ENCODE results near the gene LILRA6. TPM values are rescaled to one million over a fixed set of nuclear protein-coding genes. Genes with fewer than 3 reads are reported as not detected.
"Not testable (repeated sequence)": the region's sequence is repeated elsewhere in the genome, so short reads cannot be mapped to it uniquely, and the experiment has no call there.

The LILRA6 gene
- total RNA-seq, 2 experiments from 2014 or later: not detected

DNA sequence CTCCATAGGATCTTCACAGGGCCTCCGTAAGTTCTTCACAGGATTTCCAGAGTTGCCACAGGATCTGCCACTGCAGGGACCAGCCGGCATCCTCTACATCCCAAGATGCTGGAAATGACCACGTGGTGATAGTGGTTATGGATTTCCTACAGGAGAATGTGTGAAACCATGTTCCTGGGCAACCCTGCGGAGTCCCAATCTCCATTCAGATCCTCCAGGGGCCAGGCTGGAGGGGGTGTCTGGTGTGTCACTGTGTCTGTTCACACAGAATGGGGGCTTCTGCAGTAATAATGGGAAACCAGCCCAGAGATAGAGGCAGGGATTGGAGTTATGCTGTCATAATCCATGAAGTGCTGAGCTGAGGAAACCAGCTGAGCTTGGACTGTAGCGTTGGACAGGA lies 8.6 kb downstream of the LILRA6 start:
- Mint-ChIP-seq H3K36me3 (no peaks in the 10 kb centered on the region), H3K27ac (no peak overlapping the region), H3K4me1 (peaks cover 4% of the 10 kb centered on the region), H3K4me3 (no peak overlapping the region), H3K9me3 (ENCODE audit: low read depth) (no peaks in the 10 kb centered on the region), H3K27me3 (peaks cover 63% of the 10 kb centered on the region)
- no peak for ATAC-seq
- CTCF ChIA-PET: interaction anchor here (0.9 to 1.6 kb wide), 5 partner anchors 32 to 75 kb away, joined by 3 to 8 read pairs (median 3); partner anchors contain the start of genes LENG1 and MBOAT7
- no peak for DNase-seq

DNA sequence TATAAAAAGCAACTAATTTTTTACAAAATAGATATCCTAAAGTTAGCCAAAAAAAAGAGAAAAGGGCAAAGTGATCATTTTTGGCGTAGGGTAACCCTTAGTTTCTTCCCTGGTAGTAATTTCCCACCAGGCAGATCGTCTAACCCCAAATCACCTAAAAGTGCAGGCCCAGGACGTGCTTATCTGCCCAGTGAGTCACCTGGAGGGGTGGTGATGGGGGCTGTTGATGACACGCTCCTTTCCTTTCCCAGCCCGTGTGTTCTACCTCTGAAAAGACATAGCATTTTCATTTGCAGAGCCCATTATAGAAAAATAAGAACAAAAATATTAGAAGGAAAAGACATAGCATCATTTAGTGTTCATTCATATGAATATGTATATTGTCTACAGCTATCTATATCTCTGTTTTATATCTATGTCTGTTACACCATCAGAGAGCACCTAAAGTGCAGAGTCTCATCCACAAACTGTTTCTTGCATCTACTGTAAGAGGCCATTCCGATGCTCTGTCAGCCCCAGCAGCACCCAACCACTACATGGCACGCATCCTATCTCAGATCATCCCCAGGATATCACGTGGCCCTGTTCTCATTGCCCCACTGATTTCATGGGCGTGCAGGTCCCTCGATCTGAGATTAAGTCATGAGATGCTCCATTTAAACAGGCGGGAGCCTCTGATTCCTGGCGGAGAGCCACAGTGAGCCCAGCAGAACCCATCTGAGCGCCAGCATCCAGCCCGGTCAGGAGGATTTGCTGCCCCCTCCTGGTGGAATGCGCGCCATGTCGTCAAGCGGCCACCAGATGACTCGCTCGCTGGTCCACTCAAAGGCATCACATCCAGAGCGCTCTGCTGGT lies 11.3 kb downstream of the LILRA6 start:
- H3K4me3 Mint-ChIP-seq: no peak overlapping the region
- peaks cover 58% of the 10 kb centered on the region for H3K27me3 Mint-ChIP-seq
- CTCF ChIA-PET: interaction anchor here (0.6 to 1.5 kb wide), 4 partner anchors 36 to 63 kb away, joined by 3 to 6 read pairs (median 3); no protein-coding TSS in a partner anchor
- H3K9me3 Mint-ChIP-seq (ENCODE audit: low read depth): no peaks in the 10 kb centered on the region
- peak; percentile 87 for DNase-seq
- ATAC-seq: peak; percentile 100
- no peak overlapping the region for H3K27ac Mint-ChIP-seq
- peaks cover 4% of the 10 kb centered on the region for H3K4me1 Mint-ChIP-seq
- H3K36me3 Mint-ChIP-seq: no peaks in the 10 kb centered on the region

DNA sequence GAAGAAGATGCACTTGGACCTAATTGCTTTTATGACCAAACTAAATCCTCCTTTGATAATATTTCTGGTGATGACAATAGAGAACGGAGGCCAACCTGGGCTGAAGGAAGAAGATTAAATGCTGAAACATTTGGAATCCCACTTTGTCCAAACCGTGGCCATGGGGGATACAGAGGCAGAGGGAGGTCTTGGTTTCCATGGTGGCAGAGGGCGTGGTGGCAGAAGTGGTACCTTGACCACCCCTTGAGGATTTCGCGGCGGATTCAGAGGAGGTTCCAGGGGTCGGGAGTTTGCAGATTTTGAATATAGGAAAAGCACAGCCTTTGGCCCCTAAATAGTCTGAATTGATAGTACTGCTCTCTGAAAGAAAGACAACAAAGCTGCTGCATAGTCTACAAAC lies 12.6 kb downstream of the LILRA6 start:
- no peak overlapping the region for H3K4me3 Mint-ChIP-seq
- ATAC-seq (no peak), DNase-seq (no peak)
- H3K9me3 Mint-ChIP-seq (ENCODE audit: low read depth): no peaks in the 10 kb centered on the region
- CTCF ChIA-PET: interaction anchor here (0.7 kb wide), 1 partner anchor 66 kb away, joined by 3 read pairs; no protein-coding TSS in a partner anchor
- H3K36me3 Mint-ChIP-seq: no peaks in the 10 kb centered on the region
- H3K27ac Mint-ChIP-seq: no peak overlapping the region
- H3K4me1 Mint-ChIP-seq: peaks cover 4% of the 10 kb centered on the region
- H3K27me3 Mint-ChIP-seq: peaks cover 48% of the 10 kb centered on the region

DNA sequence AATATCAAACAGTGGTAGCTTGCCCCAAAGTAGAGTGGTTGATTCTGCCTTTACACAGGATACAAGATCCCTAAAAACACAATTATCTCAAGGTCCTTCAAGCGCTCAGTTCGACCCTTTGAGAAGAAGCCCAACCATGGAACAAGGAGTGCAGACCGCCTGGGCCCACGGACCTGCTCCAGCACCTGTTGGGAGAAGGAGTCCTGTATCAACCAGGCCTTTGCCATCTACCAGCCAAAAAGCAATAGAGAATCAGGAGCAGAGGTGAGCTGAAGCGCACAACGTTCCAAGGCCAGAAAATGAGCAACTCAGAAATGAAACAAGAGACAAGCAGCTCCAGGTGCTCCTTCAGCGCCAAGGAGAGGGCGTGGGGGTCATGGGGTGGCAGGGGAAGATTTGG lies 13.4 kb downstream of the LILRA6 start:
- peaks cover 4% of the 10 kb centered on the region for H3K4me1 Mint-ChIP-seq
- H3K9me3 Mint-ChIP-seq (ENCODE audit: low read depth): no peaks in the 10 kb centered on the region
- CTCF ChIA-PET: no interaction called here
- ATAC-seq (no peak), DNase-seq (no peak)
- H3K27me3 Mint-ChIP-seq: peaks cover 42% of the 10 kb centered on the region
- no peaks in the 10 kb centered on the region for H3K36me3 Mint-ChIP-seq
- H3K27ac Mint-ChIP-seq: no peak overlapping the region
- H3K4me3 Mint-ChIP-seq: no peak overlapping the region

DNA sequence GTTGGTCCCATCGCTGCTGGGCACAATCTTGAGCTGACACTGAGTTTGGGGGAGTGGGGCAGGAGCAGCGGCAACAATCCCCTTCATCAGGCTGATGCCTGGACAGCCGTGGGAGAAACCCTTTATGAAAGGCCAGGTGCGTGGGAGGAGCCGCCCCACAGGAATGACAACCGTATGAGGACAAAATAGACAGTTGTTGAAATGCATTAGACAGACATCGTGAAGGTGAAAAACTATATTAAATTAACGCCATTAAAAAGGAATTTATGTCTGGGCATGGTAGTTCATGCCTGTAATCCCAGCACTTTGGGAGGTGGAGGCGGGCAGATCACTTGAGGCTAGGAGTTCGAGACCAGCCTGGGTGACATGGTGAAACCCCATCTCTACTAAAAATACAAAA lies 18.0 kb downstream of the LILRA6 start:
- peaks cover 21% of the 10 kb centered on the region for H3K27me3 Mint-ChIP-seq
- CTCF ChIA-PET: interaction anchor here (1.2 kb wide), 1 partner anchor 10 kb away, joined by 3 read pairs; no protein-coding TSS in a partner anchor
- H3K4me3 Mint-ChIP-seq; DNase-seq; H3K27ac Mint-ChIP-seq; H3K36me3 Mint-ChIP-seq; ATAC-seq; H3K9me3 Mint-ChIP-seq (ENCODE audit: low read depth); H3K4me1 Mint-ChIP-seq: not testable (repeated sequence)

DNA sequence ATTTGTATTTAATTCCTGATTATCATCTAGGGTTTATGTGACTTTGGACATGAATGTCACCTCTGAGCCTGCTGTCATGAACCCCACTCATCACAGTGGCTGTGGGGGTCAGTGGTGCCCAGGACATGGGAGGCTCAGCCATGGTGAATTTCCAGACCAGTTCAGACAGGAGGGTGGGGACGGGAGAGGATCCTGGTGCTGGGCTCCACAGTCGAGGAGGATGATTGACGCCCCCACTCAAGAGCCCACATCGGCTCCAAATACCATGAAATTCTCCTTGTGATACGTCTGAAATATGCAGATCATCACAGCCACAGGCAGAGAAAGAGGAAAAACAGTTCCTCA lies 18.7 kb downstream of the LILRA6 start:
- DNase-seq; CTCF ChIA-PET; H3K4me1 Mint-ChIP-seq; ATAC-seq; H3K27ac Mint-ChIP-seq; H3K9me3 Mint-ChIP-seq (ENCODE audit: low read depth); H3K36me3 Mint-ChIP-seq; H3K4me3 Mint-ChIP-seq: not testable (repeated sequence)
- H3K27me3 Mint-ChIP-seq: peaks cover 17% of the 10 kb centered on the region

DNA sequence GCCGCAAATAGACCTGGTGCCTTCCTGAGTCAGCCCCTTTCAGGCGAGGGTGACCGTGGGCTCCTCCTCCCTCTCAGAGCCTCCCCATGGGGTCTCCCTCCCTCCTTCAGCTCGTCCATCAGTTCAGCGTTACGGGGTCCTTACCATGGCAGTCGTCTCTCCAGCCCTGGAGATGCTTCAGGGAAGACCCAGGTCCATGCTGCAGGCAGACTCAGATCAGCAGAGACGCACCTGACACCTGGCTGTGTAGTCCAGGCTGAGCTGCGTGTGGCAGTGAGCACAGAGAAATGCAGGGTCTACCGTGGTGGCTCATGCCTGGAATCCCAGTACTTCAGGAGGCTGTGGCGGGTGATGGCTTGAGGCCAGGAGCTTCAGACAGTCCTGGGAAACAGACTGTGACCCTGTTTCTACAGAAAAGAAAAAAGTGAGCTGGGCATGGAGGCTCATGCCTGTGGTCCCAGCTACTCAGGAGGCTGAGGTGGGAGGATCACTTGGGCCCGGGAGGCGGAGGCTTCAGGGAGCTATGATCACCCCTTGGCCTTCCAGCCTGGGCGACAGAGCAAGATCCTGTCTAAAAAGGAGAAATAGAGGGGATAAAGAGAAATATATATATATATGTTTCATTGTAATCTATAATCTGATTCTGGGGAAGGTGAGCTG lies 19.2 kb downstream of the LILRA6 start:
- H3K9me3 Mint-ChIP-seq (ENCODE audit: low read depth); H3K36me3 Mint-ChIP-seq; CTCF ChIA-PET; ATAC-seq; H3K4me1 Mint-ChIP-seq; H3K4me3 Mint-ChIP-seq; DNase-seq; H3K27ac Mint-ChIP-seq: not testable (repeated sequence)
- H3K27me3 Mint-ChIP-seq: peaks cover 15% of the 10 kb centered on the region

DNA sequence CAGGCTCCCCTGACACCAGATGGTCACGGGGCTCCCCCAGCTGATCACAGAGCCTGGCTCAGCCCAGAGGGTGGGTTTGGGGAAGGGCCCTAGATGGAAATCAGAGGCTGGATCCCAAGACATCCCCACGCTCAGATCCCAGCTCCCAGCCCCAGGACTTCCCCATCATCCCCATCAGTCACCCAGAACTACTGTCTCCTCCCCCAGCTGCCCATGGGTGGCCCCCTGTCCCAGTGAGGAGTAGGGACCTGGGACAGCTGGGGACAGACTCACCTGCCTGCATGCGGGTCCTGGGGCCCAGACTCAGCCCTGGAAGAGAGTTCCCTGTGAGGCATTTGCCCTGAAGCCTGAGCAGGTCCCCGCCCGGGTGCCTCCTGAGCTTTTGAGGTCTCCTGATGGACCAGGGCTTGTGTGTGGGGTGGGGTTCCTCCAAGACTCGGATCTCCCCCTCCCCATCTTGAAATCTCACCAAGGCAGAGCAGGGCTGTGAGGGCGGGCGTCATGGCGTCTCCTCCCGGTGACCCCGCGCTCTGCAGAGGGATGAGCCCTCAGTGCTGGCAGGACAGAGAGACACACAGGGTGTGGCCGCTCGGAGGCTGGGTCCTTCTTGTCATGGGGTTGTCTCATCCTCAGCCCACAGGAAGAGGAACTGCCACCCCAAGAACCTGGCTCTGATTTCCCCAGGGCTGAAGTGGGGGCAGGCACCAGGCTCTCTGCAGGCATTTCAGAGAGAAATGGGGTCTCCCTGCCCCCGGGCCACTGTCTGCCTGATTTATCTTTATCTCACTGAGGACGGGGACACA lies 19.9 kb downstream of the LILRA6 start, which contains the start of gene LILRB3:
Gene LILRB3, minus strand, starts transcription at position 534 of the 803 bp plus-strand sequence. Its CDS starts 31 bp downstream, at position 503.
- H3K27ac Mint-ChIP-seq; DNase-seq; H3K4me3 Mint-ChIP-seq; H3K36me3 Mint-ChIP-seq; CTCF ChIA-PET; H3K9me3 Mint-ChIP-seq (ENCODE audit: low read depth); ATAC-seq; H3K4me1 Mint-ChIP-seq: not testable (repeated sequence)
- H3K27me3 Mint-ChIP-seq: peaks cover 12% of the 10 kb centered on the region

DNA sequence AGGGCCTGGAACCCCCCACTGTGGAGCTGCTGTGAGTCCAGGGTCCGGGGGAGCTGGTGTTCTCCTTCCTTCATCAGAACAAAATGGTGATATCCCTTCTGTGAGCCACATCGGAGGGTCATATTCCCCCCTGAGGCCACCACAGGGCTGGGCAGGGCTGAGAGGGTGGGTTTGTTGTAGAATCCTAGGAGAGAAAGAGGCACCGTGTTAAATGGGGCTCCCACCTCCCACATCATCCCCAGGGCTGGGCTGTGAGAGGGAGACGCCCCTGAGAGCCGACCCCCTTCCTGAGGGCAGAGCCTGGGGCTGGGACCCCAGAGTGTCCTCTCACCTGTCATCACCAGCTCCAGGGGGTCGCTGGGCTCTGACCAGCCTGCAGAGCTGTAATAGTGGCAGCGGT lies 20.6 kb downstream of the LILRA6 start:
- CTCF ChIA-PET; H3K27ac Mint-ChIP-seq; DNase-seq; H3K4me1 Mint-ChIP-seq; H3K9me3 Mint-ChIP-seq (ENCODE audit: low read depth); ATAC-seq; H3K36me3 Mint-ChIP-seq; H3K4me3 Mint-ChIP-seq: not testable (repeated sequence)
- peaks cover 12% of the 10 kb centered on the region for H3K27me3 Mint-ChIP-seq

DNA sequence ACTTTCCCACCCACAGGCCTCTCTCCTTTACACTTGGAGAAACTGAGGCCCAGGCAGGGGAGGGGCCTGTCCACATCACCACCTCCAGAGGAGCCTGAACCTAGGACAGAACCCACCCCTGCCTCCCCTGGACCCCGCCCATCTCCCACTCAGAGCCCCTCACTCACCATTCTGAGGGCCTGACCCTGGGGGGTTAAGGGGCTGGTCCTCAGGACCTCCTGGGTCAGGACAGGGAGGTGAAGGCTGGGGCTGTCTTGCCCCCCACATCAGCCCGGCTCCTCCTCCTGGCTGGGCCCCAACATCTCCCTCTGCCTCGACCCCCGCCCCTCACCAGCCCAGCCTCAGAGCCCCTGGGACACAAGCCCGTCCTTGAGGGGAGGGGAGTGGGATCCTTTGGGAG lies 22.9 kb downstream of the LILRA6 start:
- DNase-seq; H3K9me3 Mint-ChIP-seq (ENCODE audit: low read depth); H3K27ac Mint-ChIP-seq; ATAC-seq; H3K36me3 Mint-ChIP-seq; H3K27me3 Mint-ChIP-seq; H3K4me1 Mint-ChIP-seq; H3K4me3 Mint-ChIP-seq; CTCF ChIA-PET: not testable (repeated sequence)

DNA sequence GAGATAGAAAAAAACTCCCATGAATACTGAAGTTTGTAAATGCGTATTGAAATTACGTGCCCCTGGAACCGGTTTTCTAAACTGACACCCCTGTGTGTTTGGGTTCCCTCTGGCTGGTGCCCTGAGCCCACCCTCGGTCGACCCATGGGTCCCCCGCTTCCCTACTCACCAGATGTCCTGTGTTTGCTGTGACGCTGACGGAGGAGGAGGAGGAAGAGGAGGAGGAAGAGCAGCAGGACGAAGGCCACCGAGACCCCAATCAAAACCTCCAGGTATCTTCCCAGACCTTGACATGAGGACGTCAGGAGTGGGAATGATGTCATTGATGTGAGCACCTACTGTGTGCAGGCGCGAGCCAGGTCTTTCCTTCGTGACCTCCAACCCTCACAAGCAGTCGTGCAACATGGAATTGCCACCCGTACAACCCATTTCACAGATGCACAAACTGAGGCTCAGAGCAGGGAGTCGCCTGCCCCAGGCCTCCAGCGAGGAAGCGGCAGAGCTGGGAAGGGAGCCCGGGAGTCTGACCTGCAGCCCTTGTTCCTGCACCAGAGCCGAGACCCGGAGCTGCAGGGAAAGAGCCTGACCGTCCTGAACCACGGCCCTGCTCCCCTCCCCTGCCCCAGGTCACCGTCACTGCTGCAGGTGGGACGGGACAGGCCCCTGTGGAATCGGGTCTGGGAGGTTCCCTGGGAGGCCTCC lies 23.5 kb downstream of the LILRA6 start:
- CTCF ChIA-PET: no interaction called here
- peaks cover 9% of the 10 kb centered on the region for H3K27me3 Mint-ChIP-seq
- no peak overlapping the region for H3K4me3 Mint-ChIP-seq
- H3K27ac Mint-ChIP-seq: no peak overlapping the region
- peaks cover 6% of the 10 kb centered on the region for H3K4me1 Mint-ChIP-seq
- H3K9me3 Mint-ChIP-seq (ENCODE audit: low read depth): no peaks in the 10 kb centered on the region
- DNase-seq (no peak), ATAC-seq (no peak)
- H3K36me3 Mint-ChIP-seq: peaks cover 1% of the 10 kb centered on the region

DNA sequence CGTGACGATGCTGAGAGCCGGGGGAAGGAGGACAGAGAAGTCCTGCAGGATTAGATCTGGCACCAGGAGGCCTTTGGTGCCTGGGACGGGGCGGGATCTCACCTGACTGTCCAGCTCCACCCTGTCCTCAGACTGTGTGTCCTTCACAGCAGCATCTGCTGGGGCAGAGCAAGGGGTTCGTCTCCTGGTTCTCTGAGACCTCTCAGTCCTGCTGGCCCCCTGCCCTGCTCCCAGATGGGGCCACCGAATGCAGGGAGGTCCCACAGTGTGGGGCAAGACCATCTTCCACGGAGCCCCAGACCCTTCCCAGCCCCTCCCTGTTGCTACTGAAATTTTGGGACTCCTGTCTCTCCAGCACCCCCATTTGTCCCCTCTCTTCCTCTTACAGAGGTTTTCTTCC lies 24.3 kb downstream of the LILRA6 start:
- ATAC-seq: no peak
- H3K27ac Mint-ChIP-seq: no peak overlapping the region
- H3K4me1 Mint-ChIP-seq: peaks cover 4% of the 10 kb centered on the region
- DNase-seq: no peak
- H3K36me3 Mint-ChIP-seq: peaks cover 3% of the 10 kb centered on the region
- H3K9me3 Mint-ChIP-seq (ENCODE audit: low read depth): no peaks in the 10 kb centered on the region
- peaks cover 3% of the 10 kb centered on the region for H3K27me3 Mint-ChIP-seq
- CTCF ChIA-PET: no interaction called here
- H3K4me3 Mint-ChIP-seq: no peak overlapping the region
